Activated T-helper 2 cell treated with anti-CD3 and anti-CD28 coated beads, Interferon-gamma antibody, Interleukin-2, Interleukin-4, amounts not matched to agents 10 μg/mL and 5 μg/mL and 100 μg/mL, durations not matched to agents 14 hours and 24 hours and 36 hours (primary cell): Measurements from ENCODE around the gene EXOC6B. TPM values are rescaled to one million over a fixed set of nuclear protein-coding genes. Genes with fewer than 3 reads are reported as not detected.

ENCODE experiments used
- DNase-seq: peaks from one replicate; pipeline ENCODE4 v3.0.0; 2021; ENCODE audit warnings: low spot score
- H3K27ac Mint-ChIP-seq: one replicate; pipeline ENCODE4 v1.8.0; 2021; ENCODE audit warnings: mixed read lengths
- H3K27me3 Mint-ChIP-seq: one replicate; pipeline ENCODE4 v1.8.0; 2021; ENCODE audit warnings: low read depth, mixed read lengths
- H3K36me3 Mint-ChIP-seq: one replicate; pipeline ENCODE4 v1.8.0; 2021; ENCODE audit warnings: low read depth, mixed read lengths
- H3K4me1 Mint-ChIP-seq: one replicate; pipeline ENCODE4 v1.8.0; 2021; ENCODE audit warnings: low read depth, mixed read lengths
- H3K4me3 Mint-ChIP-seq: one replicate; pipeline ENCODE4 v1.8.0; 2021; ENCODE audit warnings: low read depth, mild to moderate bottlenecking, moderate library complexity, mixed read lengths
- H3K9me3 Mint-ChIP-seq: one replicate; pipeline ENCODE4 v1.8.0; 2021; ENCODE audit warnings: mixed read lengths
- intact Hi-C: fragments of 100-400 bp; cut with micrococcal nuclease; formaldehyde crosslinking; loops from one replicate; pipeline ENCODE4 v1.15.1; 2023
- total RNA-seq: library from RNA; stranded (reverse); gene quantifications from 2 replicates; pipeline ENCODE4 v1.2.3, GENCODE V29; 2022

EXOC6B gene
- total RNA-seq, 1 donor from 2014 or later, result 9.4 TPM

DNA sequence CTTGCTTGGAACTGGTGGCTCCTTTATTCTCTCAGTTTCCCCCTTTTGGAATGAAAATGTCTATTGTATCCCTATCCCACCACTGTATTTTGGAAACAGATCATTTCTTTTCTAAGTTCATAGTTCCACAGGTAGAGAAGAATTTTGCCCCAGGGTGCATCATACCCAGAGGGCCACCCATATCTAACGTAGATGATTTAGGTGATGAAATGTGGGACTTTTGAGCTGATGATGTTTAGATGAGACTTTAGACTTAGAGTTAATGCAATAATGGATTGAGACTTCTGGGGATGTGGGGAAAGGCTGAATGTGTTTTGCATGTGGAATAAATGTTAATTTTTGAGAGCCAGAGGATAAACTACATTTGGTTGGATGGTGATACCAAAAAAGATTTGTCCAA lies 570.3 kb downstream of the EXOC6B start:
- DNase-seq, result no peak
- Mint-ChIP-seq H3K4me1 (no peaks in the 10 kb centered on the region), H3K36me3 (no peaks in the 10 kb centered on the region), H3K4me3 (no peak overlapping the region), H3K27ac (no peak overlapping the region), H3K27me3 (no peaks in the 10 kb centered on the region), H3K9me3 (peaks cover 5% of the 10 kb centered on the region)
- intact Hi-C loops, result no loop called here

DNA sequence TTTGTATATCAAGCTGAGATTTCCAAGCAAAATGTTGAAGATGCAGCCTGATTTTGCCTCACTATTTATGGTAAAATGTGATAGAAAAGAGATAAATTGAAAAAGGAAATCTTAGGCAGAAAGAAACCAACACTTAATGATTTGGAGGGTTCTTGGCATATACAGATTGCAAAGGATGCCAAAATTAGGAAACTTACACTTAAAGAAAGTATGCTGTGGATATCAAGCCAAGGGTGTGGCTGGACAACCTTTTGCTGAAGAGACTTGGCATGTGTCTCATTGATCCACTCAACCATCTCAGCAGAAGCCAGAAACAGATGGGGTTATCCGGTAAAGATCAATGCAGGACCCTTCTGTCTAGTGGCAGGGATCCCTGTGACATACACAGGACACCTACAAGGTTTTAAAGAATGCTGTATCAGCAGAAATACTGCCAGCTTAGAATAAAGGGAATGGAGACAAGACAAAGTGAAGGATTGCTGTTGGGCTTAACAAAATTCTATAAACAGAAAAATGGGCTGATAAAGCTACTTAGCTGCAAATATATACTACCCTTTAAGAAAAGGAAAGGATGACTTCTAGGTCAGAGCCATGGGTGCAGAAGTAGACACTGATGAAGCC lies 570.9 kb downstream of the EXOC6B start:
- DNase-seq, result no peak
- H3K36me3 Mint-ChIP-seq, result no peaks in the 10 kb centered on the region
- H3K27ac Mint-ChIP-seq, result no peak overlapping the region
- H3K4me1 Mint-ChIP-seq, result no peaks in the 10 kb centered on the region
- H3K27me3 Mint-ChIP-seq, result no peaks in the 10 kb centered on the region
- no peak overlapping the region for H3K4me3 Mint-ChIP-seq
- intact Hi-C loops, result no loop called here
- peaks cover 5% of the 10 kb centered on the region for H3K9me3 Mint-ChIP-seq

DNA sequence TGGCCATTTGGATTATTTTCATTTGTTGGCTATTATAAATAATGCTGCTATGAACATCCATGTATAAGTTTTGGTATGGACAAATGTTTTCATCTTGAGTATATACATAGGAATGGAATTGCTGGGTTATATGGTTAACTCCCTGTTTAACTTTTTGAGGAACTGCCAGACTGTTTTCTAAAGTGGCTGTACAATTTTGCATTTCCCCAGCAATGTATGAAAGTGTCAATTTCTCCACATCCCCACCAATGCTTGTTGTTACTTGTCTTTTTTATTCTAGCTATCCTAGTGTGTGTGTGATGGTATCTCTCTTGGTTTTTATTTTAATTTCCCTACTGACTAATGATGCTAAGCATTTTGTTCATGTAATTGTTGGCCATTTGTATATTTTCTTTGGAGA lies 587.5 kb downstream of the EXOC6B start:
- Mint-ChIP-seq H3K4me1 (peaks cover 3% of the 10 kb centered on the region), H3K9me3 (no peaks in the 10 kb centered on the region), H3K4me3 (no peak overlapping the region), H3K27ac (no peak overlapping the region), H3K36me3 (no peaks in the 10 kb centered on the region), H3K27me3 (no peaks in the 10 kb centered on the region)
- intact Hi-C loops, result no loop called here
- no peak for DNase-seq

DNA sequence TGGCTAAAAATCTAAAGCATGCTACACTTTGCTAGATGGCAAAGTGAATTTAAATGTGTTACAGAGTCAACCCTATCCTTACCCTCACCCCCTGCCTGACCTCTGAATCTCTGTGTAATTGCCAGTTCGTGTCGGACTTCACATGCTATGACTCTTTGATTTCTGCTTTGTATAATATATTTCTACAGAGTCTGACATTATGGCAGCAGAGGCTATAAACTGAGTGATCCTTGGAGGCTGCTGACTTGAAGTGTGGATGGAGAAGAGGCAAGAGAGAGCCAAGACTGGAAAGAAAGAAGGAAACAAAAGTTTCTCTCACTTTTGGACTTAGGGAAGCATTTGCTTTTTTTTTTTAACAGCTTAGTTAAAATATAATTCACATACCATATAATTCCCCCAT lies 588.3 kb downstream of the EXOC6B start:
- H3K36me3 Mint-ChIP-seq, result no peaks in the 10 kb centered on the region
- H3K27ac Mint-ChIP-seq, result no peak overlapping the region
- no peak overlapping the region for H3K4me3 Mint-ChIP-seq
- peaks cover 3% of the 10 kb centered on the region for H3K4me1 Mint-ChIP-seq
- DNase-seq, result no peak
- intact Hi-C loops, result no loop called here
- no peaks in the 10 kb centered on the region for H3K9me3 Mint-ChIP-seq
- no peaks in the 10 kb centered on the region for H3K27me3 Mint-ChIP-seq

DNA sequence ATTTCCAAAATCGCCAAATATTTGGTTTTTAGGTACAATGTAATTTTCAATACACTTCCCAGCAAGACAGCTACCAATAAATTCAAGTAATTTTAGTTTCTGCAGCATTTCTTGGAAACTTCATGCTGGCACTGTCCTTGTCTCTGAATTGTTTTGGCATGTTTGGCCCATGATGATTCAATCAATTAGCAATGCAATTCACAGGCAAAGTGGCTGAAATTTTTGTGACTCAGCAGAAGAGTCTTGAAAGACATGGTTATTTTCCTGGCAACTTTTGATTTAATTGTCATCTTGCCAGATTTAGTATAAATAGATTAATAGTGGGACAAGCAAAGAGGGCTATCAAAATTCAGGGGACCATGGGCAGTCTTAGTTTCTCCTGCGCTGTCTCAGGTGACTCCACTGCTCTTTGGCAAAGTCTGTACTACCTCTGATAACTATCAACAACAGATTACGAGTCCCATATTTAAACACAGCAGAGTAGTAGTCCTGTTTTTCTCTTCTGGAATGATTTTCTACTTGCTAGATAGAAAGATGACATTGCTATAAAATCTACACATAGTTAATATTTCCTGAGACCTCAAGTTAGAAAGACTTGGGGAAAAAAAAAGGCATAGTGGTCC lies 589.3 kb downstream of the EXOC6B start:
- no peaks in the 10 kb centered on the region for H3K27me3 Mint-ChIP-seq
- H3K36me3 Mint-ChIP-seq, result no peaks in the 10 kb centered on the region
- H3K4me3 Mint-ChIP-seq, result no peak overlapping the region
- H3K4me1 Mint-ChIP-seq, result peaks cover 3% of the 10 kb centered on the region
- intact Hi-C loops, result no loop called here
- H3K27ac Mint-ChIP-seq, result no peak overlapping the region
- DNase-seq, result no peak
- no peaks in the 10 kb centered on the region for H3K9me3 Mint-ChIP-seq

DNA sequence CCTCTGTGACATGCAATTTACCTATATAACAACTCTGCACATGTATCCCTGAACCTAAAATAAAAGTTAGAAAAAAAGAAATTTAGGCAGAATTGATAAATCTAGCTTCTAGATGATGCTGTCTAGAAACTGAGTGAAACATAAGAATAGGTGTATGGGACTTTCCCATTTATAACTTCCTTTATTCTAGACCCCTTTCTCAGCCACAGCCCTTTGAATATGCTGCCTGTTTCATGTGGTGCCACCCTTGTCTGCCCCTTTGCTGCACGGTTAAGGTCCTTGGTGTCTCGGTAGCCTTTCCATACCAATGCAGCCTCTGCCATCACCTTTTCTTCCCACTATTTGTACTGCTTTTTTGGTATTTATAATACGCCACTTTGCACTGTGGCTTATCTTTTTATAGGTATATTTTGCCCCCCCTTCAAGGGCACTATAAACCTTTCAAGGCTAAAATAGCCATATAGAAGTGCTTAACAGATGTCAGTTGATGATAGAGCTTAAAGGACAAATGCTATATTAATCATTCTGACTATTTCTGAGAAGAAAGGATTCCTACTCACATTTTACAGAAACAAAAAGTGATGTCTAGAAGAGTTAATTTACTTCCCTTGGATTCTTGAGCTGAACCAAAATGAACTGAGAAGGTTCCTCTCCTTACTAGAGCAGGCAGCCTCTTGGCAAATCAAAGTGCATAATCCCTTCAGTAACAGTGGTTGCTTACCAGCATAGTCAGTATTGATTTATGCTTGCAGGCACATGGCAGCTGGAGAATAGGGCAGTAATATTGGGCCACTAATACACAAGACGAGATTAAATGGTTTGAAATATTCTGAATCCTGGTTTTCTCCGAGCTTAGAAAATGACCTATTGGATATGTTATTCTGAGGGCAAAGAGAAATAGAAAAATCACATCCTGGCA lies 590.1 kb downstream of the EXOC6B start:
- intact Hi-C loops, result no loop called here
- H3K4me3 Mint-ChIP-seq, result no peak overlapping the region
- H3K27ac Mint-ChIP-seq, result no peak overlapping the region
- H3K9me3 Mint-ChIP-seq, result no peaks in the 10 kb centered on the region
- H3K36me3 Mint-ChIP-seq, result no peaks in the 10 kb centered on the region
- H3K4me1 Mint-ChIP-seq, result no peaks in the 10 kb centered on the region
- no peaks in the 10 kb centered on the region for H3K27me3 Mint-ChIP-seq
- no peak for DNase-seq

DNA sequence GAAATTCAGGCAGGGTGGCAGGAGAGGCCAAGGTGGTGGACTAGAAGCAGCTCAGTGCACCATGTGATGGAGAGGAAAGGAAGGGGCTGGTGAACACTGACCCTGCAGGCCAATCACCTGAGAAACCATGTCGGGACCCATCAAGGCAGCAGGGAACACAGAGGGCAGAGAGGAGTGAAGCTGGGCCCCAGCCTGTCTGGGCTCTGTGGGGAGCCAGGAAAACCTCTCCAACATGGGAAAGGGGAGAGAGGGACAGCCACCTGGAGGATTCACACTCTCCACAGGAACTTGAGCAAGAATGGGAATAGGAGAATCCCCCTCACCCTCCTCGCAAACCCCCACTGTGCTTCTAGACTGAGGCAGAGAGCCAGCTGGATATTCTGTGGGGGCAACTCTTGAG lies 592.6 kb downstream of the EXOC6B start:
- no peak for DNase-seq
- intact Hi-C loops, result no loop called here
- Mint-ChIP-seq H3K27ac (no peak overlapping the region), H3K36me3 (no peaks in the 10 kb centered on the region), H3K9me3 (no peaks in the 10 kb centered on the region), H3K4me3 (no peak overlapping the region), H3K27me3 (no peaks in the 10 kb centered on the region), H3K4me1 (no peaks in the 10 kb centered on the region)

DNA sequence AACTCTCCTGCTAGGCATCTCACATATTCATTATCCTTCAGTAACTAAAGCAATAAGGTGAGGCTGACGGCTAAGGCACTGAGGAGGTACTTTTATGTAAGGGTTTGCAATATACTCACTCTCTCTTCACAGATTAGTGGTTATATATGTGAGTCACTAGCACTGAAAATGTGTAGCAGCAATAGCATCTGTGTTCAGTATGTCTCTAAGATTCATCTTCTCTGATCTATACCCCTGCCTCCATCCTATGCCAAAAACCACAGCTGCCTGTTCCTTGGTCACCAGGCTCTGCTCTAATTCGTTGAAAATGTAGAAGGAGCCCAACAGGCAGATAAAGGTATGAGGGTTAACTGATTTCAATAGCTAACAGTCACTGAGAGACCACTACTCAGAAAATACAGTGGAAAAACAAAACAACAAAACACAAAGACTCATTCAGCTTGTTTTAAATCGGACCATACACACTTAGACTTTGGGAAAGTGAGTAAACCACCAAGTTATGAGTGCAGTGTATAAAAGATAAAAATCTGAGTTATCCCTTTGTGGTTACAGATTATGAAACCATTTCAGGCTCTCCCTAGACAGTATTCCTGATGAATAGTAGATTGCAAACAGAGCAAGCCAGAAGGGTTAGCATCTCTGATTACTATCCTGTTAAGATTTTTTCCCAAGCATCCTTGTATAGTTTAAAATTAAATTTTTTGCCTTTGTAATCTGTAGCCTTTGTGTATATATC lies 602.8 kb downstream of the EXOC6B start:
- Mint-ChIP-seq H3K27ac (no peak overlapping the region), H3K4me3 (no peak overlapping the region), H3K9me3 (no peaks in the 10 kb centered on the region), H3K36me3 (no peaks in the 10 kb centered on the region), H3K4me1 (no peaks in the 10 kb centered on the region), H3K27me3 (peaks cover 2% of the 10 kb centered on the region)
- intact Hi-C loops, result no loop called here
- DNase-seq, result no peak

DNA sequence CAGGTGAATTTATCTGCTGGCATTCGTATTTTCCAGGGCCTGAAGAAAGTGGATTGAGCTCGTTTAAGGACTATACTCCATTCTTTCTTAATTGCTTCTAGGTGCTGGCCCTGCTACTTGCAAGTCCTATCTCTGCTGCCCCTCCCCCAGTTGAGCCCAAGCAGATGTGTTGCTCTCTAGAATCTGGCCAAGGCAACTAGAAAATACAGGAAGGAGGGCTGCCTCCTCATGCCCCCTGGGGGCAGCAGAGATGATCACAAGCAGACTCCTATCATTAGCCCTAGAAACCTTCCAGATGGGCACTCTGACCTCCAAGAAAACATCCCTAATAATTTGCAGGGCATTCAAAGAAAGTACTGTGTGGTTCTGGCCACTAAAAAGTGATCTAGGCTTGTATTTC lies 605.7 kb downstream of the EXOC6B start:
- no peaks in the 10 kb centered on the region for H3K27me3 Mint-ChIP-seq

DNA sequence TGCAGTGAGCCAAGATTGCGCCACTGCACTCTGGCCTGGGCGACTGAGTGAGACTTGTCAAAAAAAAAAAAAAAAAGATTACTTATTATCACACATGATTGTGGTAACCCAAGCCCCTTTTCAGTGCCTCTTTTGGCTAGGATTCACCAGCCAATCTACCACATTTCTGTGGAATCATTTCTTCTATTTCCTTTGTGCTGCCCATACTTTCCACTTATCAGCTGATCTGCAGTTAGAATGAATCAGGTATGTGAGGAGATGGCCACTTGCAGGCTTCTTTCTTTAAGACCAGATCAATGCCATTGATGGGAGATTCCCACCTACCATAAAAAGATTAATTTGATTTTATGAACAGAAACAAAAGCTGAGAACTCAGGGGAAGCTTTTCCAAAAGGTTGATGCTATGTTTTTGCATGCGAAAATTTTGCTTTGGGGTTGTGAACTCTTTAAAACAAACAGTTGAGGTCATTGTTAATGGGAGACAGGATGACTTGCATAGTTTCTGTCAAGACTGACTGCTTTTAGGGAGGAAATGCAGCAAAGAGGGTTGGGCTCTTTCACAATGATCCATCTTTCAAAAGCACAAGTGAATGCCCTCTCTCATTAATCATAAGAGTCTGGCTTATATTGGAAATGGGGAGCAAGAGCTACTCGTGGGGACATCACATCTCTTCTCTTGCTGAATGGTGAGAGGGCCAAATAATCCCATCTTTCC lies 611.2 kb downstream of the EXOC6B start:
- Mint-ChIP-seq H3K4me3 (no peak overlapping the region), H3K27me3 (no peaks in the 10 kb centered on the region), H3K27ac (no peak overlapping the region), H3K4me1 (no peaks in the 10 kb centered on the region), H3K36me3 (no peaks in the 10 kb centered on the region), H3K9me3 (no peaks in the 10 kb centered on the region)
- no peak for DNase-seq
- intact Hi-C loops, result no loop called here

More for the DNA sequence above, 605.7 kb downstream of the EXOC6B start:
- H3K4me3 Mint-ChIP-seq, result no peak overlapping the region
- intact Hi-C loops, result no loop called here
- no peaks in the 10 kb centered on the region for H3K9me3 Mint-ChIP-seq
- no peak overlapping the region for H3K27ac Mint-ChIP-seq
- no peaks in the 10 kb centered on the region for H3K4me1 Mint-ChIP-seq
- DNase-seq, result no peak
- no peaks in the 10 kb centered on the region for H3K36me3 Mint-ChIP-seq

DNA sequence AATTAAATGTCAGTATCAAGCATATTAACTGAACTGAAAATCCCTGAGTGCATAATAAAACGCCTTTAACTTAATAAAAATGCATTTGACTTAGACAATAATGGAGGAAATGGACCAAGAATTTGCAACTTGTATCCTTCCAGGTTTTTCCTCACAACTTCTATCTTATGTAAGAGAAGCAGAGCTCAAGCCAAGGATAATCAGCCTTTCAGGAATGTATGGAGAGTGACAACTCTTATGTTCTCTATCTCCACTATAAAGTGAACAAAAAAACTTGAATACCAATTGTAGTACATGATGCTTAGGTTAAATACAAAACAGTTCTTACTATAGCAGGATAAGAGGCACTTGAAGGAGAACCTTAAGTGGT lies 613.4 kb downstream of the EXOC6B start:
- no peak overlapping the region for H3K27ac Mint-ChIP-seq

DNA sequence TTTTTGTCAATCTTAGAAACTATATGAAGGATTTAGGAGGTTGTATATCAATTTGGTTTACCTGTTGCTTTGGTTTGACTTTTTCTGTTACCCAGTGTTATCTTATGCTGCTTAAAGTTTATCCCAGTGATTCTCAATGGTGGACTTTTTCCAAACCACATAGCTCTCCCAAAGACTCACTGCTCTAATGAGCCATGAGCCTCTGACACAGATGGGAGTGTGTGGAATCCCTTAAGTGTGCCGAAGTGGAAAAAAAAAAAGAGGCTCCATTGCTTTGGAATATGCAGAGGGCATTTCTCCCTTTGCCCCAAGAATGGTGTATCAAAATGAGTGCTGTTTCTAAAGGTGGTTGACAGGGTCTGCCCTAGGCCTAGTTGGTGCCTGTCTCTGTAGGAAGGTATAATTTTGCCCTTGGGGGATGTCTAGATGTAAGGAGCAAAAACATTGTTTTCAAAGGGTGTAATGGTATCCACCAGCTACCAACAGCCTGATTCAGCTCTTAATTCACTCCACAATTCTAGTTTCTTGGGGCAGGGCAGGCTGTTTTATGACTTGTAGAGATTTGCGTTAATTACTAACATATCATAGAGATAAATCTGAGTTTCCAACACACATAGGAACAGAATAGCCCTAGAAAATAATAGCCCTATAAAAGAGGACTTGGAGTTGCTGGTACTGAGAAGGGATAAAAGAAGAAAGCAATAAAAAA lies 613.9 kb downstream of the EXOC6B start:
- Mint-ChIP-seq H3K27ac (no peak overlapping the region), H3K27me3 (no peaks in the 10 kb centered on the region), H3K9me3 (no peaks in the 10 kb centered on the region), H3K4me3 (no peak overlapping the region), H3K4me1 (no peaks in the 10 kb centered on the region), H3K36me3 (no peaks in the 10 kb centered on the region)
- DNase-seq, result no peak
- intact Hi-C loops, result no loop called here

More for the DNA sequence above, 613.4 kb downstream of the EXOC6B start:
- Mint-ChIP-seq H3K4me3 (no peak overlapping the region), H3K36me3 (no peaks in the 10 kb centered on the region), H3K9me3 (no peaks in the 10 kb centered on the region), H3K4me1 (no peaks in the 10 kb centered on the region), H3K27me3 (no peaks in the 10 kb centered on the region)
- intact Hi-C loops, result no loop called here
- no peak for DNase-seq
